GM20431 (cell line): ENCODE data around the gene ZNF185.

Source experiments
- in situ Hi-C: fragments of 300-500 bp; cut with MseI, MboI; formaldehyde crosslinking; loops from one replicate; pipeline ENCODE4 v1.15.0; 2020; ENCODE audit warnings: low sequenced_read_pairs; ENCODE audit not compliant: unreplicated experiment

The ZNF185 gene

DNA sequence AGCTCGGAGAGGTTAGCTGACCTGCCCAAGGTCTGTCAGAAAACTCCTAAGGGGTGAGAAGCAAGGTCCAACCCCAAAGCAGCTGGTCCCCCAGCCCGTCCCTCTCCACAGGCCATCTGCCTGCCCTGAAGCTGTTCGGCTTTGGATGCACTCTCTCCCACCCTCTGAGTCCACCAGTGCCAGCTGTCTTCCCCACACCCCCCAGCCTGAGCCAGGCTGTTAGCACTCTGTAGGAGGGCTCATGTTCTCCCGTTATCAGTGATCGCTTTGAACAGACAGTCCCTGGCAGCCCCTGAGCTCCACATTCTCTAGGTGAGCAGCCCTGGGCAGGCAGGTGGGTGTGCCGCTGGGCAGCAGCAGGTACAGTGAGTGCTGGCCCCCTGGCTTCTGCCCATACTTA, 16.0 kb downstream of the ZNF185 start:
- in situ Hi-C loops, result no loop called here

DNA sequence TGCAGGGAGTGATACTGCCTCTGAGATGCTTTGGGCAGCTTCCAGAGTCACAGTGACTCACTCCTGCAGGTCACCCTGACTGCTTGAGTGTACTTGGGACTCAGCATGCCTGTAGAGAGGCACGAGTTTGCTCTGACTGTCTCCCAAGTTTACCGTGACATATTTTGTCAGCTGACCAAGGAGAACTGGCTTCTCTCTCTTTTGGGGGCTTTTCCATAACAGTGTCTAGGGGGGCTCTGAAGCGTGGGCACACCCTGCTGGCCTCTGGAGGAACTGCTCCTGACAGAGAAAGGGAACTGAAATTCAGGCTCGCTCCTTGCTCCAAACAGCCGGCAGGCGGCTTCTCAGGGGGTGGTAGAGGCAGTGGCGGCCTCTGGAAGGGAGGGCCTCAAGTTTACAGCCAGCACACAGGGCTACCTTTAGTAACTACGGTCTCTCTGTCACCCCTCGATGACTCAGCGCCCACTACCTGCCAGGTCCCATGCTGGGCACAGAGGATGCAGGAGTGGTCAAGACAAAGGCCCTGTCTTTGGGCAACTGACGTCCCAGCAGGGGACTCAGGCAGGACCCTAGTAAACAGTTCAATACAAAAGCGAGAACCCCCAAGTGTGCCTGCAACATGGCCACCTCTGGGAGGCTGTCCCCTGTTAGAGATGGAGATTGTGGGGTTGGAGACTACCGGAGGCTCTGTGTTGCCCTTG, 17.8 kb downstream of the ZNF185 start:
- in situ Hi-C loops, result no loop called here

DNA sequence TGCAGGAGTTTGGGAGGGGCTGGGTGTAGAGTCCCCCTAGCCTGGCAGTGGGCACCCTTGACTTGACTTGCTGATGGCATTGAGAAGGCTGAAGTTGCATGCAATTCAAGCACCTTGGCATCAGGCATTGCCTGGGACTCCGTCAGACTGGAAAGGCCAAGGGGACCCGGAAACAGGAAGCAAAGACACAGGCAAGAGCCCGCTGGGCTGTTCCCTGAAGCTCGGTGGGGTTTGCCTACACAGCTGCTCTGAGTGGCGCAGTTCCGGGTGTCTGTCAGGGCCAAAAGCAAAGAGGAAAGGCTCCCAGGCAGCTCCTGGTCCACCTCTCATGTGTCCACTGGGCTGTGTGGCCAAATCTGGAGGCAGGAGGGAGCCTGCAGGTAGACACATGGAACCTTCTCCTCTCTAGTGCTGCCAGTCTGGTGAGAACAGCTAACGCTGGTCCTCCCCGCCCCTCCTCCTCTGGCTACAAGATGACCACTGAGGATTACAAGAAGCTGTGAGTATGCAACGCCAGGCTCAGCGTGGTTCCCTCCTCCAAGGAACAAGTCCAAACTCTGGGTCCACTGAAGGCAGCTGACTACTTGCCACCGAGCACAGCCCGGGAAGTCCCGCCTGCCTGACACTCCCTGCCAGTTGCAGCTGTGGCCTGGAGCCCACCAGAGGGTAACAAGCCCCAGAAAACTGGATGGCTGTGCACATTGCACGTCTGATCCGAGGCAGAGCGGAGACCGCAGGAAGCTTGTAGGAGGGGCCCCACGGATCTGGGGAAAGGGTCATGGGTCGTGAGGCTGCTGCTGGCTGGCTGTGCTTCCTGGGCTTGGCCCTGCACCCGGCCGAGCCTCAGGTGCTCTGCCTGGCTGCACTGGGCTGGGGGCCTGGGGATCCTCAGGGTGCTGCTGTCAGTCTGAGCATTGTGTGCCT, 20.1 kb downstream of the ZNF185 start:
- in situ Hi-C loops, result no loop called here

DNA sequence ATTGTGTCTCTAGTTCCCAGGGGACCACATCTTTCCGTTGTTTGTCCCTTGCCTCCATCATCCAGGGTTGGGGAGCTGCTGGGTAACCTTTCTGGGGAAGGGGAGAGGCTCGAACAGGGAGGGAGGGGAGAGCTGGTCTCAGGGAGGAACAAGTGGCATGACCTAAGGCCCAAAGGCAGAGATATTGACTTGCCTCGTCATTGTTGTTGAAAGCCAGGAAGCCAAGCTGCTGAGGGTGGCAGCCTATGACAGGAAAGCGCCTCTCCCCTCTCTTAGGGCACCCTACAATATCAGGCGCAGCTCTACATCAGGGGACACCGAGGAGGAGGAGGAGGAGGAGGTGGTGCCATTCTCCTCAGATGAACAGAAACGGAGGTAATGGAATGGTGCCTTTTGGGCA, 20.8 kb downstream of the ZNF185 start:
- in situ Hi-C loops, result no loop called here

DNA sequence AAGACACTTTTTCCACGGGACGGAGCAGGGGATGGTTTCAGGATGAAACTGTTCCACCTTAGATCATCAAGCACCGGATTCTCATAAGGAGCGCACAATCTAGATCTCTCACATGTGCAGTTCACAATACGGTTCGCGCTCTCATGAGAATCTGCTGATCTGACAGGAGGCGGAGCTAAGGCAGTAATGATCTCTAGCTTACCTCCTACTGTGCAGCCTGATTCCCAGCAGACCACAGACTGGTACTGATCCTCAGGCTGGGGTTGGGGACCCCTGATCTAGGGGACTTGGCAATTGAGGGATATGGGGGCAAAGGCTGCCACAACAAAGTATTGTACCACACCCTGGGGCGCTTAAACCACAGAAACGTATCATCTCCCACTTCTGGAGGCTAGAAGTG, 25.7 kb downstream of the ZNF185 start:
- in situ Hi-C loops, result no loop called here

DNA sequence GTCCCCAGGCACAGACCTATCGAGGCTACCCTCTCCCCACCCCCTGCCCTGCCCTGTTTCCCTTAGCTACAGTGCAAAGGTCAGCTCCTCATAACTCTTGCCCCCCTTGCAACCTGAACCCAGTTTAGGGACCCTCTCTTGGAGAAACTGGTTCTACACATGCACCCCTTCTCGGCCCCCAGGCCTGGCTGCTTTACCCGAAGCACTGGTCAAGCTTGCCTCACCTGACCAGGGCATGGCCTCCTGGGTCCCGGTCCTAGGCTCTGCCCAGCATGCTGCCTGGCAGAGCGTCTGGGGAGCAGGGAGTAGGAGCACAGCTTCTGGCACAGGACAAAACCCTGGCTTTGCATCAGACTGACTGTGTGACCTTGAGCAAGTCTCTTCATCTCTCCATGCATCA, 28.0 kb downstream of the ZNF185 start:
- in situ Hi-C loops, result no loop called here

DNA sequence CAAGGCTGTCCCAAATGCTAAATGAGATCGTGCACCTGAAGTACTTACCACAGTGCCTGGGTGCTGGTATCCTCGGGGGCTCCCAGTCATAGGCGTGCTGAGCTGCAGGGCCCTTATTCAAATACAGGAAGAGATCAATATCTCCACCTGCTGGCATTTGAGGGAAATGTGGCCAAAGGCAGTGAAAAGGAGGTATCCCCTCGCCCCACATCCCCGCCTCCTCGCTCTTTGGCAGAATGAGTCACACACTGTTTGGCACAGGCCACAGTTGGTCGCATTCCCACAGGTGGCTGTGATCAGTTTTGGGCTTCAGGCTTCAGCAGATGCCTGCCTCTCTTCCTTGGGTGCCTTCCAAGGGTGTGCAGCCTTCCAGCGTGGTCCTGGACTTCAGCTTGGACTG, 28.4 kb downstream of the ZNF185 start:
- in situ Hi-C loops, result no loop called here

DNA sequence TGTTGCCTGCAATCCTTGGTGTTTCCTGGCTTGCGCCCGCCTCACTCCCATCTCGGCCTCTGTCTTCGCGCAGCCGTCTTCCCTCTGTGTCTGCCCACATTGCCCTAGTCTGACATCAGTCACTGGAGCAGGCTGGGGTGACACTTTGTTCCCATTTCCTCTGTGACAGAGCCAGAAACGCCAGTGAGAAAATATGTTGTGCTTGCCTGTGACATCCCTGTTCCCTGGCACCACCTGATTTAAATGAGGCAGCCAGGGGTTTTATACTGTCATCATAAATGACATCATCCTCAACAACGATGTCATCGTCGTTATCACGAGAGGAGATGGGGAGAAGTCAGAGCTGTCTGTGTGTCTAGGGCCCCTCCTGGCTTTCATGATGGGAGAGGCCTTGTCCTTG, 29.1 kb downstream of the ZNF185 start:
- in situ Hi-C loops, result no loop called here

DNA sequence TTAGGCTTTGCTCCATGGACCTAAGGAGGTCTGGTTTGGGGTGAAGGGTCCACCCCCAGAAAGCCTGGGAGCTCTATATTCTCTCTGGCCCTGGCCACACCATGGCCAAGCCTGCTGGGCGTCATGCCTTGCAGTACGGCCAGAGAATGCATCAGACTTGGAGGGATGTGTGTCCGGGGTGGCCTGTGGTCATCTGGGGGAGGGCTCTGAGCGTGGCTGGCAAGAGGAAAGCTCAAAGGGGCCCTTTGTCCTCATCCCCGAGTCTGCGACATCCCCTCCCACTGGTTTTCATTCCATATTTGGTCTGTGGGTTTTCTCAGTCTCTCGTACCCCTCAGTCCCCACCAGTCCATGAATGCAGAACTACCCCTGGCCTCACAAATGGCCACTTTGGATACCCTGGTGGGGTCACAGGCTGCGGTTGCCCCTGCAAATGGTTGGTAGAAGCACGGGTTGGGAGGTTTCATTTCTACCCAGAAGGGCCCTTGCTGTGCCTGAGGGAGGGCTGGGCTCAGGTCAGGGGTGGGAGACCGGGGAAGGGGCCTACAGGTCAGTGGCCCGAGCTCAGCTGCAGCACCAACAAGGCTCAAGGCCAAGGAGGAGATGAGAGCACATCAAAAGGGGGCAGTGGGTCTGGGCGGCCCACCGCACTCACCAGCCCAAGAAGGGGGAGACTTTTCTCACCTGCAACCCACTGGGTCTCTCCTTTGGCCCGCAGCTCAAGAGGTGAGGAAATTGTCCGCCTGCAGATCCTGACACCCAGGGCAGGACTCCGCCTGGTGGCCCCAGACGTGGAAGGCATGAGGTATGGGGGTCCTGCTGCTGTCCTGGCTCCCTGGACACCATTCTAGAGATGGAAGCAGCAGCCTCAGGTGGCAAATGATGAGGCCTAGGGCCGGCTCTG, 30.2 kb downstream of the ZNF185 start:
- in situ Hi-C loops, result no loop called here

DNA sequence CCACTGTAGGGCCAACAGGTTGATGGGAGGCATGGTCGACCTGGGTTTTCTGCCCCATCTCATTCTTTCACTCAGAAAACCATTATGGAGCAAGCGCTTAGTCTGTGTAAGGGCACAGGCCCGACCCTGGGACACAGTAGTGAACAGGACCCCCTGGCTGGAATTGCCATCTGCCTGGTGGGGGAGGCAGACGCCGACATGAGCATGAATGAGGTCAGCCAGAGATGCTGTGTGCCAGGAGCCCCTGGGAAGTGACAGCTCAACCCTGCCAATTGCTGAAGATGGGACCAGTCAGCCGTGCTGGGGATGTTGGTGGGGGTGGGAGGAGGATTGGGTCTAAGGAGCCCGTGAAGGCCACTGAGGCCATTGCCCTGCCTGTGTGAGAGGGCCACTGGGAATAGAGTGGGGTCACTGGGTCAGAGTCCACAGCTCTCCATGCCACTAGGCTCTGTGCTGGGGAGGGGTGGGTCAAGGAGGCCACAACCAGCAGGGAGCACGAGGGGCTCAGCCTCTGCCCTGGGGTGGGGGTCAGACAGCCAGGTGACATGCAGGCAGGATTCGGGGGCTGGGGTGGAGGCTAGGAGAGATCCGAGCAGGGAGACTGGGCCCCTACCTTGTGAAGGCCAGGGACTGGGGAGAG, 31.0 kb downstream of the ZNF185 start:
- in situ Hi-C loops, result no loop called here

DNA sequence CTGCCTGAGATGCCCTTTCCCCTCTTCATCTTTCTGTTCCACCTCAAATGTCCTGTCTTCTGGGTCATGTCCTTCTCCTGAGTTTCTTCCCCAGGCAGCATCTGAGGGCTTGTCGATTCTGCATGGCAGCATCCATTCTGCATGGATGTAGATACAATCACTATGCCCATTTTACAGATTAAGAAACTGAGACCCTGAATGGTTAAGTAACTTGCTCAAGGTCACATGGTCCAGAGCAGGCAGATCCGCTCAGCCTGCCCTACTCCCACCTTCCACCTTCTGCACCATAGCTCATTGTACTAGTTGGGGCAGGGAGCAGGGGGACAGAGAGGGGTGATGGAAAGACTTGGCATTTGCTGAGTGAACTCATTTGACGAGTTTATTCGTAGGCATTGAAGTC, 32.0 kb downstream of the ZNF185 start:
- in situ Hi-C loops, result no loop called here

DNA sequence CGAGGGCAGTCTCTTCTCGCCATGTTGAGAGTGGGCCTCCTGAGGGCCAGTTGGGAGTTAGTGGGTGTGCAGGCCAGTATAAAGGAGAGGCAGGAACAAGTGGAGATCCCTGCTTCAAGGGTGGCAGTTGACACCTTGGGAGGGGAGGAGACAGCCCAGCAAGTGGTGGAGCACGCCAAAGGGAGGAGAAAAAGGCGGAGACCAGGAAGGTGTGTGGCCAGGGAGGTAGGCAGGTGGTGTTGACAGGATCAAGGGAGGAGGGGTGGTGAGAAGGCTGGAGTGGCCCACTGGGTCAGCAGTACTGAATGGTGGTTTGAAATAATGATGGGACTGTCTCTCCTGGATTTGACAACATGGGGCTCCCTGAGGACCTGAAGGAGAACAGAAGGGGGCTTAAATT, 32.6 kb downstream of the ZNF185 start:
- in situ Hi-C loops, result no loop called here

DNA sequence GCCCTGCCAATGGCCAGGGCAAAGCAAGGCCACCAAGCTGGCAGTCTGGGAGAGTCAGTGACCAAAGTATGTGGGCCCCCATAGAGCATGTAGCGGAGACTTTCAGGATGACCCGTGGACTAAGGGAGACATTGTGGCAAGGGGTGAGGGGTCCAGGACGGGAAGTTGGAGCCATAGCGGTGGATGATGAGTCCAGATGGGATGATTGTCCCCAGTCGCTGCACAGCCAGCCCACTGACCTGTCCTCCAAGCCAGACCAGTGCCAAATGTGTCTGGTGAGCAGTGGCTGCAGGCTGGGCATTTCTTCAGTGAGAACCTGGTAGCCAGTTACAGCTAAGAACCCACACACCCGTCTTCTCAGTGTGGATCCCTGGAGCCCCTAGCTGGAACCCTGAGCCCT, 34.3 kb downstream of the ZNF185 start:
- in situ Hi-C loops, result no loop called here

DNA sequence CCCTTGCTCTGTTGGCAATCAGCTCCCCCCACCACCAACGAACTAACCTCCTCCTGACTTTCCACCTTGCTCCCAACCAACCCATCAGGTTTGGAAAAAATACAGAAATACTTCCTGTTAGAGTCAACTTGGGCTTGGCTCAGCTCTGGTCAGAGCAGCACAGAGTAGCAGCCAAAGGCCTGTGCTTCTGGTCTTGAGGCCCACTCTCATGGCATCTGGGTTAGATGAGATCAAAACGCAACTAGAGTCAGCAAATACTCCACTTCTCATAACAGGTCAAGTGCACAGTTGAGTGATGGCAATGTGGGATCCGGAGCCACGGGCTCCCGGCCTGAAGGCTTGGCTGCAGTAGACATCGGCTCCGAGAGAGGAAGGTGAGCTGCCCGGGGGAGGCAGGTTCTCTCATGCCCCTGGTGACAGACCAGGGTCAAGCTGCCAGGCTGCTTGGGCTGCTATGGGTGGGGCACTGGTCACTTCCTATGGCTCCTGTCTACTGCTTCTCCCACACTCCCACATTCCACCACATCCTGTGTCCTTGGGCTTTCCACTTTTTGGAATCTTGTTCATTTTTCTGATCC, 34.8 kb downstream of the ZNF185 start:
- in situ Hi-C loops, result no loop called here

DNA sequence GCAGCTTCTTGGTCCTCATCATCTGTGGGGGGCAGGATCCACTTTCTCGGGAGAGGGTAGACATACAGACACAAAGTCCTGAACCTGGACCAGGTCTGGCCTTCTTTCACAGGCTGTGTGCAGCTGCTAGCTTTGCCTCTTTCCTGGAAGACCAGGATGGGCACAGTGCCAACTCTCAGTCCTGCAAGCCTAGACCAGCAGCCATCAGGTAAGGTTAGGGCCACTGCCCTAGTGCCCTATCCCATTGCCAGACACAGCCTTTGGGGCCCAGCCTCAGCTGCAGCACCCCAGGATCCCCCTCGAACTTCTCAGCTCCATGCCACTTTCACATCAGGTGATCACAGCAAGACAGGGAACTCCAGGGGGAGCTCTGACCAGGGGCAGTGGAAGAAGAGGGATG, 38.4 kb downstream of the ZNF185 start:
- in situ Hi-C loops, result no loop called here

DNA sequence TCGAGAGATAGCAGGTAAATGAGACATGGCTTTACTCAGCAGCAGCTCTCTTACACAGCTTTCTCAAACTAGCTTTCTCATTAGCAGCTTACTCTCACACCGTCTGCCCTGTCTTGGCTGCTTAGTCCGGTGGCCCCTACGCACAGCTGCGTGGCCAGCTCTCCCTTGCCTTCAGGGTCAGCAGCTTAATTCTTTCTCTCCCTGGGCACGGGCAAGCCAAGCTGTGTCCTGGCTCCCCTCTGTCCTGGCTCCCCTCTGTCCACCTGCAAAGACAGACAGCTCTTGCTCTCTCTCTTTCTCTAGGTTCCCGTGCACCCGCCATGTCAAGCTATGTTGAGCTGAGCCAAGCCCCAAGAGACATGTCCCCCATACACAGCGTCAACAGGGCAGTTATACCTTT, 39.4 kb downstream of the ZNF185 start:
- in situ Hi-C loops, result no loop called here

DNA sequence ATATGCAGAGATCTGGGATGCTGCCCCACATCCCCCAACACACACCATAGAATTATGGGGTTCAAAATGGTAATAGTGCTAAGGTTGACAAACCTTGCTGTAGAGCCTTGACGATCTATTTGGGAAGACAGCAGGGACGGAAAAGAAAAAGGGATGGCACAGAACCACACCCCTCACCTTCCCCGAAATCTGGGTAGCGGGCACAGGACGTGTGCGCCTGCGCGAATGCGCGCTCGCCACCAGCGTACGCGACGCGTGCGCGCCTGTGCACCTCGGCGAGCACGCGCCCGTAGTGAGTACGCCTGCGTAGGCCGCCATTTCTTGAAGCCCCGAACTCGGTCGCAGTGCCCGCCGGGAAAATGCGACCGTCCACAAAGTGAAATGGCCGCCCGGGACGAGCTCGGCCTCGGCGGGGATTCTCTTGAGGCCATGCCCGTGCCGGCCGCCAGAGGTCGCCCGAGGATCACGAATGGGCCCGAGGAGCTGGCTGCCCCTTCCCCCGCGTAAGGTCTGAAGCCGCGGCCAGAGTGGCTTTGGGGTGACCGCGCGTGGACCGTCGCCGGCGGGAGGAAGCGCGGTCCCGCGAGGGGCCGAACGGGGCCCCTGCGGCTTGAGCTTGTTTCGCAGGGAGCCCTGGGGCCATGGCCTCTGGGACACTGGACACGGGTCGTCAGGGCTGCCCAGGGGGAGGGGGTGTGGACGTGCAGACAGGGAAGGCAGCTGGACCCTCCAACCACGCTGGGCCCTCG, 43.6 kb downstream of the ZNF185 start:
- in situ Hi-C loops, result no loop called here

DNA sequence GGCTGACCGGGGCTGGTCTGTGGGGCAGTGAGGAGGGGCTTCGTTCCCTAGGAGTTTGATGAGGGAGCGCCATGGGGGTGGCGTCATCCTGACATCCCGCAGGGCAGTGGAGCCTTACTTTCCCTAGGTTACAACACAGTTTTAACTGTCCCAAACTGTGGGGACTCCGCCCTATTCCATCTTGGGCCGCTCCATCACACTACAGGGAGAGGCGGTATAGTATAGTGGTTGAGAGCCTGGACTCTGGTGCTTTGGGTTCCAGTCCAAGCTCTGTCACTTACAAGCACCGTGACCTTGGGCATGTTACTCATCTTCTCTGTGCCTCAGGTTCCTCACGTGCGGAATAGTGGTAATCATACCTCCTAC, 44.2 kb downstream of the ZNF185 start:
- in situ Hi-C loops, result no loop called here

DNA sequence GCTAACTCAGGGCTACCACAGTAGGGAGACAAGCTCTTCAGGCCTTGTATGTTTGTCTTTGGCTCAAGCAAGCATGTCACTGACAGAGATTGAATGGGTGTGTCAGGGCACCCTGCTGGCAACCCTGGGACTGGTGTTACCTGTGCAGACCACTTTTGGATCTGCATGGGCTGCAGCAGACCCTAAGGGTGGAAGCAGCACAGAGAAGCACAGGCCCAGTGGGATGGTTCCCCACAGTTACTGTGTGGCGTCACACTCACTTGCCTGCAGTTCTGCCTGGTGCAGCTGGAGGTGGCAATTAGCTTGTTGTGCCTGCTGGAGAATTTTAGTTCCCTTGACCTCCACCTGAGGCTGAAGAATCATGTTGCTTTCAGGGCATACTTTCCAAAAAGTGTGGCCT, 46.0 kb downstream of the ZNF185 start:
- in situ Hi-C loops, result no loop called here
